DMS79 (cell line): ENCODE measurements around the gene CRYBB1.

Source experiments
- DNase-seq: peaks from one replicate; lab custom pipeline; 2025; lab: John Stamatoyannopoulos, UW

Gene CRYBB1

GRCh38 chr22:26577081-26577480 is 40.7 kb downstream of the CRYBB1 start:
- no peak for DNase-seq

GRCh38 chr22:26576026-26576680 is 41.7 kb downstream of the CRYBB1 start:
- no peak for DNase-seq

GRCh38 chr22:26574001-26574723 is 43.7 kb downstream of the CRYBB1 start:
- no peak for DNase-seq

GRCh38 chr22:26573026-26573662 is 44.7 kb downstream of the CRYBB1 start:
- DNase-seq = peak; percentile 48

GRCh38 chr22:26570864-26571525 is 46.8 kb downstream of the CRYBB1 start:
- no peak for DNase-seq

GRCh38 chr22:26570115-26570514 is 47.7 kb downstream of the CRYBB1 start:
- DNase-seq = no peak

- no peak for DNase-seq
These were observed 49.6 kb downstream of the CRYBB1 start for GRCh38 chr22:26568207-26568706.

GRCh38 chr22:26567610-26568009 is 50.2 kb downstream of the CRYBB1 start:
- no peak for DNase-seq

- DNase-seq = no peak
These were observed 50.8 kb downstream of the CRYBB1 start for GRCh38 chr22:26566994-26567393.

GRCh38 chr22:26565889-26566288 is 51.9 kb downstream of the CRYBB1 start:
- DNase-seq = no peak

GRCh38 chr22:26565181-26565580 is 52.6 kb downstream of the CRYBB1 start:
- DNase-seq = no peak

GRCh38 chr22:26564672-26565071 is 53.2 kb downstream of the CRYBB1 start:
- no peak for DNase-seq

GRCh38 chr22:26564181-26564580 is 53.6 kb downstream of the CRYBB1 start:
- DNase-seq = no peak

GRCh38 chr22:26563022-26563421 is 54.8 kb downstream of the CRYBB1 start:
- DNase-seq = no peak

GRCh38 chr22:26561756-26562417 is 55.9 kb downstream of the CRYBB1 start:
- DNase-seq = no peak

- no peak for DNase-seq
These were observed 57.8 kb downstream of the CRYBB1 start for GRCh38 chr22:26559961-26560575.

GRCh38 chr22:26558248-26558895 is 59.5 kb downstream of the CRYBB1 start:
- no peak for DNase-seq

- no peak for DNase-seq
These were observed 60.9 kb downstream of the CRYBB1 start for GRCh38 chr22:26556904-26557303.

- no peak for DNase-seq
These were observed 62.3 kb downstream of the CRYBB1 start for GRCh38 chr22:26555478-26555877.

GRCh38 chr22:26554956-26555355 is 62.9 kb downstream of the CRYBB1 start:
- DNase-seq = no peak
